ENCODE measurements around the gene PROSER2. TPM values are rescaled to one million over a fixed set of nuclear protein-coding genes. Genes with fewer than 3 reads are reported as not detected.

Gene PROSER2
- total RNA-seq, 4 donors from 2014 or later: 2.5 to 5.9 (median 3.7) TPM

GRCh38 chr10:11841375-11841774, 18.2 kb downstream of the PROSER2 start:
- H3K4me1 ChIP-seq: no peaks in the 10 kb centered on the region
- no peaks in the 10 kb centered on the region for H3K27me3 ChIP-seq
- H3K27ac ChIP-seq (replicated peaks in 1 of 4): no peak overlapping the region
- DNase-seq (ENCODE audit: extremely low spot score): no peak
- intact Hi-C loops (cut with DNase I): no loop called here
- 97% methylated on average over 3 of the region's 3 CpGs for WGBS
- H3K36me3 ChIP-seq: no peaks in the 10 kb centered on the region
- H3K9me3 ChIP-seq: no peaks in the 10 kb centered on the region
- no peak for TF ChIP-seq CTCF (IDR thresholded peaks at IDR 0.05)
- TF ChIP-seq POLR2AphosphoS5 (IDR thresholded peaks at IDR 0.05): no peak
- TF ChIP-seq EP300 (IDR thresholded peaks at IDR 0.05): no peak
- no peak for TF ChIP-seq POLR2A (IDR thresholded peaks at IDR 0.05; ENCODE audit: low read depth)
- no peak overlapping the region for H3K4me3 ChIP-seq

GRCh38 chr10:11842411-11842810, 19.3 kb downstream of the PROSER2 start:
- H3K36me3 ChIP-seq: no peaks in the 10 kb centered on the region
- no peaks in the 10 kb centered on the region for H3K9me3 ChIP-seq
- no peaks in the 10 kb centered on the region for H3K27me3 ChIP-seq
- intact Hi-C loops (cut with DNase I): no loop called here
- TF ChIP-seq POLR2AphosphoS5 (IDR thresholded peaks at IDR 0.05) (no peak), EP300 (IDR thresholded peaks at IDR 0.05) (no peak), POLR2A (IDR thresholded peaks at IDR 0.05; ENCODE audit: low read depth) (no peak), CTCF (IDR thresholded peaks at IDR 0.05) (no peak)
- no peaks in the 10 kb centered on the region for H3K4me1 ChIP-seq
- H3K4me3 ChIP-seq: no peak overlapping the region
- WGBS: 83% methylated on average over 3 of the region's 3 CpGs
- DNase-seq (ENCODE audit: extremely low spot score): no peak
- no peak overlapping the region for H3K27ac ChIP-seq (replicated peaks in 1 of 4)

- no peaks in the 10 kb centered on the region for H3K27me3 ChIP-seq
- no peaks in the 10 kb centered on the region for H3K9me3 ChIP-seq
- no peak overlapping the region for H3K4me3 ChIP-seq
- 87% methylated on average over 7 of the region's 7 CpGs for WGBS
- H3K27ac ChIP-seq (replicated peaks in 1 of 4): no peak overlapping the region
- TF ChIP-seq POLR2A (IDR thresholded peaks at IDR 0.05; ENCODE audit: low read depth) (no peak), POLR2AphosphoS5 (IDR thresholded peaks at IDR 0.05) (no peak), EP300 (IDR thresholded peaks at IDR 0.05) (no peak)
- no peak for DNase-seq (ENCODE audit: extremely low spot score)
- no peaks in the 10 kb centered on the region for H3K36me3 ChIP-seq
- H3K4me1 ChIP-seq: no peaks in the 10 kb centered on the region
- intact Hi-C loops (cut with DNase I): no loop called here
Measured at GRCh38 chr10:11845113-11845512, 22.0 kb downstream of the PROSER2 start.

GRCh38 chr10:11846542-11846941, 23.4 kb downstream of the PROSER2 start:
- TF ChIP-seq POLR2A (IDR thresholded peaks at IDR 0.05; ENCODE audit: low read depth) (no peak), CTCF (IDR thresholded peaks at IDR 0.05) (no peak), POLR2AphosphoS5 (IDR thresholded peaks at IDR 0.05) (no peak), EP300 (IDR thresholded peaks at IDR 0.05) (no peak)
- H3K4me1 ChIP-seq: no peaks in the 10 kb centered on the region
- H3K36me3 ChIP-seq: no peaks in the 10 kb centered on the region
- no peaks in the 10 kb centered on the region for H3K27me3 ChIP-seq
- intact Hi-C loops (cut with DNase I): no loop called here
- H3K4me3 ChIP-seq: no peak overlapping the region
- WGBS: 71% methylated on average over 8 of the region's 8 CpGs
- H3K9me3 ChIP-seq: no peaks in the 10 kb centered on the region
- no peak for DNase-seq (ENCODE audit: extremely low spot score)
- H3K27ac ChIP-seq (replicated peaks in 1 of 4): no peak overlapping the region

- intact Hi-C loops (cut with DNase I): no loop called here
- TF ChIP-seq CTCF (IDR thresholded peaks at IDR 0.05) (no peak), POLR2A (IDR thresholded peaks at IDR 0.05; ENCODE audit: low read depth) (no peak), EP300 (IDR thresholded peaks at IDR 0.05) (no peak), POLR2AphosphoS5 (IDR thresholded peaks at IDR 0.05) (no peak)
Measured at GRCh38 chr10:11849277-11849676, 26.1 kb downstream of the PROSER2 start.

More at GRCh38 chr10:11849277-11849676, 26.1 kb downstream of the PROSER2 start:
- H3K36me3 ChIP-seq: no peaks in the 10 kb centered on the region
- DNase-seq (ENCODE audit: extremely low spot score): no peak
- no peak overlapping the region for H3K27ac ChIP-seq (replicated peaks in 1 of 4)
- 100% methylated on average over 1 of the region's 1 CpG for WGBS
- H3K9me3 ChIP-seq: no peaks in the 10 kb centered on the region
- H3K4me3 ChIP-seq: no peak overlapping the region
- no peaks in the 10 kb centered on the region for H3K27me3 ChIP-seq
- H3K4me1 ChIP-seq: no peaks in the 10 kb centered on the region

Data from esophagus muscularis mucosa (tissue), 4 donors.